ENCODE measurements around the gene FCRL5. TPM values are rescaled to one million over a fixed set of nuclear protein-coding genes. Genes with fewer than 3 reads are reported as not detected.

The FCRL5 gene
- total RNA-seq, 1 donor from 2014 or later = not detected

- DNase-seq (ENCODE audit: low read depth) (no peak), FAIRE-seq (no peak)
- Histone ChIP-seq H3K4me3 (ENCODE audit: low read depth, low read length) (no peak overlapping the region), H3K27me3 (ENCODE audit: control insufficient read depth, insufficient read depth, low read length) (no peaks in the 10 kb centered on the region), H3K36me3 (ENCODE audit: control insufficient read depth, insufficient read depth, low read length) (no peaks in the 10 kb centered on the region)
- TF ChIP-seq, protein P1, sequence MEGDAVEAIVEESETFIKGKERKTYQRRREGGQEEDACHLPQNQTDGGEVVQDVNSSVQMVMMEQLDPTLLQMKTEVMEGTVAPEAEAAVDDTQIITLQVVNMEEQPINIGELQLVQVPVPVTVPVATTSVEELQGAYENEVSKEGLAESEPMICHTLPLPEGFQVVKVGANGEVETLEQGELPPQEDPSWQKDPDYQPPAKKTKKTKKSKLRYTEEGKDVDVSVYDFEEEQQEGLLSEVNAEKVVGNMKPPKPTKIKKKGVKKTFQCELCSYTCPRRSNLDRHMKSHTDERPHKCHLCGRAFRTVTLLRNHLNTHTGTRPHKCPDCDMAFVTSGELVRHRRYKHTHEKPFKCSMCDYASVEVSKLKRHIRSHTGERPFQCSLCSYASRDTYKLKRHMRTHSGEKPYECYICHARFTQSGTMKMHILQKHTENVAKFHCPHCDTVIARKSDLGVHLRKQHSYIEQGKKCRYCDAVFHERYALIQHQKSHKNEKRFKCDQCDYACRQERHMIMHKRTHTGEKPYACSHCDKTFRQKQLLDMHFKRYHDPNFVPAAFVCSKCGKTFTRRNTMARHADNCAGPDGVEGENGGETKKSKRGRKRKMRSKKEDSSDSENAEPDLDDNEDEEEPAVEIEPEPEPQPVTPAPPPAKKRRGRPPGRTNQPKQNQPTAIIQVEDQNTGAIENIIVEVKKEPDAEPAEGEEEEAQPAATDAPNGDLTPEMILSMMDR (IDR thresholded peaks at IDR 0.05; ENCODE audit: insufficient read depth, low read length, severe bottlenecking) = no peak
Measured at GRCh38 chr1:157521056-157521455, 31.3 kb downstream of the FCRL5 start.

DNA sequence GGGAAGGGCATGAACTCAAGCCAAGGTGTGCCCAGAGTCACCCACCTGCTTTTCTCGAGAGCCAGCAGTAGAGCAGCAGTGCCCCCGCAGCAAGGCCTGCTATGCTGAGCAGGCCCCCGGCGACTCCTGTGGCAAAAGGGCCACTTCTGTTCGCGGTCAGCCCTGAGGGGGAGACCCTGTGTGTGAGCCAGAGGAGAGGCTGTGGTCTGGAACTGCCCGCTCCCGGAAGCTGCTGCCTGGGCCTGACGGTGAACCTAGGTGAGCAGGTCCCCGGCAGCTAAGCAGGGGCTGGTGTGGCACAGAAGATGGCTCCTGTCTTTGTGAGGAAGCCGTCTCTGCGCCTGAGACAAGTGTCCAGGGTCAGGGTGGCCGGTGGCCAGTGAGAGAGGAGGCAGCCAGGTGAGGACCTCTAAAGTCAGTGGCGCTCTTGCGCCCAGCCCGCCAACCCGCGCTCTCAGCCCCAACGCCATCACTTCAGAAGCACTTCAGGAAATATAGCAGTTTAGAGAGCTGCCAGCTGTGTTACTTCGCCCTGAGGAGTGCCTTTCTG lies 31.9 kb downstream of the FCRL5 start:
- TF ChIP-seq, protein P1 (IDR thresholded peaks at IDR 0.05; ENCODE audit: insufficient read depth, low read length, severe bottlenecking) = no peak
- FAIRE-seq (no peak), DNase-seq (ENCODE audit: low read depth) (no peak)
- Histone ChIP-seq H3K36me3 (ENCODE audit: control insufficient read depth, insufficient read depth, low read length) (no peaks in the 10 kb centered on the region), H3K4me3 (ENCODE audit: low read depth, low read length) (no peak overlapping the region), H3K27me3 (ENCODE audit: control insufficient read depth, insufficient read depth, low read length) (no peaks in the 10 kb centered on the region)

DNA sequence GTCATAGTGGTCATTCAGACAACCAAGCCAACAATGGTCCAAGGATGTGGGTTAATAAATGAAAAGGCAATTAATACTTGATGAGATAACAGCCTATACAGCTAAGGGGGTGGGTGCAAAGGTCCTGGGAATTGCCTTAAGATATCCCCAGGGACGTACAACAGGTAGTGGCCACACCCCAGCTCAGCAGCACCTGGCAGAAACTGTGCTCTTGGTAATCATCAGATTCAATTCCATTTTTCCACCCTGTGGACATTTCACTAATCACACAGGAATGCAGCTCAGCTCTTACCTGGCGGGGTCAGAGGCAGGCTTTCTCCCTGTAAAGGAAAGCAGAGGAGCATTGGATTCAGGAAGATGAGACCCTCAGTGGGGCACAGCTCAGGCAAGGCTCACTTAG lies 32.9 kb downstream of the FCRL5 start:
- TF ChIP-seq, protein P1 (IDR thresholded peaks at IDR 0.05; ENCODE audit: insufficient read depth, low read length, severe bottlenecking) = no peak
- FAIRE-seq (no peak), DNase-seq (ENCODE audit: low read depth) (no peak)
- Histone ChIP-seq H3K27me3 (ENCODE audit: control insufficient read depth, insufficient read depth, low read length) (no peaks in the 10 kb centered on the region), H3K36me3 (ENCODE audit: control insufficient read depth, insufficient read depth, low read length) (no peaks in the 10 kb centered on the region), H3K4me3 (ENCODE audit: low read depth, low read length) (no peak overlapping the region)

- H3K4me3 ChIP-seq (ENCODE audit: low read depth, low read length) = no peak overlapping the region
- H3K36me3 ChIP-seq (ENCODE audit: control insufficient read depth, insufficient read depth, low read length) = no peaks in the 10 kb centered on the region
- DNase-seq (ENCODE audit: low read depth) (no peak), FAIRE-seq (no peak)
- TF ChIP-seq, protein P1 (IDR thresholded peaks at IDR 0.05; ENCODE audit: insufficient read depth, low read length, severe bottlenecking) = no peak
- H3K27me3 ChIP-seq (ENCODE audit: control insufficient read depth, insufficient read depth, low read length) = no peaks in the 10 kb centered on the region
Measured at GRCh38 chr1:157517016-157517415, 35.3 kb downstream of the FCRL5 start.

DNA sequence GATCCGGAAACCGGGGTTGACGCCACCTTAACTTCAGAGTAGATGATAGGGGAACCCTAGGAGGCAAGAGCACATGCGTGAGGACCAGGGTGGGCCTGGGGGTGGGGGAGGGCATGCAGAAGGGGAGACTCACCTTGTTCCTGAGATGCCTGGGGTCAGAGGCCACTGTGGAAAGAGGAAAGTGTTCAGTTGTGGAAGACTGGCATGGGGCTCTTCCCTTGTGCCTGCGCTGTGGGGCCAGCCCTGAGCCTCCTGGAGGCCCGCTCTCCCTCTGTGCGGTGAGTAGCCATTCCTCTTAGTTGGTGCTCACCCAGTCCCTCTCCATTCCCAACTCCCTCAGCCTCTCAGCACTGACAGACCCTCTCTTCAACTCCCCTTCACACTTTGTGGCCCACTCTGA lies 36.6 kb downstream of the FCRL5 start:
- TF ChIP-seq, protein P1 (IDR thresholded peaks at IDR 0.05; ENCODE audit: insufficient read depth, low read length, severe bottlenecking) = no peak
- FAIRE-seq (no peak), DNase-seq (ENCODE audit: low read depth) (no peak)
- H3K4me3 ChIP-seq (ENCODE audit: low read depth, low read length) = no peak overlapping the region
- H3K36me3 ChIP-seq (ENCODE audit: control insufficient read depth, insufficient read depth, low read length) = no peaks in the 10 kb centered on the region
- no peaks in the 10 kb centered on the region for H3K27me3 ChIP-seq (ENCODE audit: control insufficient read depth, insufficient read depth, low read length)

GRCh38 chr1:157515141-157515540 lies 37.2 kb downstream of the FCRL5 start:
- Histone ChIP-seq H3K4me3 (ENCODE audit: low read depth, low read length) (no peak overlapping the region), H3K27me3 (ENCODE audit: control insufficient read depth, insufficient read depth, low read length) (no peaks in the 10 kb centered on the region), H3K36me3 (ENCODE audit: control insufficient read depth, insufficient read depth, low read length) (no peaks in the 10 kb centered on the region)
- FAIRE-seq (no peak), DNase-seq (ENCODE audit: low read depth) (no peak)
- TF ChIP-seq, protein P1 (IDR thresholded peaks at IDR 0.05; ENCODE audit: insufficient read depth, low read length, severe bottlenecking) = no peak

All from bronchial epithelial cell (primary cell).